ENCODE measurements around the gene DNAJC5.
A peak's percentile ranks its signal among the peaks of the same experiment; 100 is the strongest.
"Not testable (repeated sequence)": the region's sequence is repeated elsewhere in the genome, so short reads cannot be mapped to it uniquely, and the experiment has no call there.

Gene DNAJC5

DNA sequence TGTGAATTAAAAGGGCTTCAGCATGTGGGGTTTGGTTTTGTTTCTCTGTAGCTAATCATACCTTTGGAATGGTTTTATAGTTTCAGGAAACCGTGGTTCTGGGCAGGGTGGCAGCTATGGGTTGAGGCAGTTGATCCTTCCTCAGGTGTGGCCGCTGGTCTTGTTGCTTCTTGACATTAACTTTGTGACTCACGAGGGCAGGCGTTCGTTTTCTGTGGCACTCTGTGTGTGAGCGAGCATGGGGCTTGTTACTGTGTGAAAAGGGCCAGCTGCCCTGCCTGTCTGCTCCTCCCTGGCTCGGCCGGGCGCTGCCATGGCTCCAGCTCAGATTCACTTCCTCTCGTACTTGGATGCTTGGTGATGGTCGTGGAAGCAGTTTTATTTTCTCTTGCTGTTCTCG is 16.2 kb downstream of the DNAJC5 start:
- no peak for DNase-seq
- Histone ChIP-seq H3K4me3 (ENCODE audit: low read depth, low read length) (no peak overlapping the region), H4K91ac (ENCODE audit: low read depth, low read length) (no peak overlapping the region), H3K27me3 (ENCODE audit: insufficient read depth, low read length) (no peaks in the 10 kb centered on the region), H3K4ac (ENCODE audit: low read depth, low read length) (peak overlapping the region; percentile 77), H2BK12ac (ENCODE audit: low read length) (no peak overlapping the region), H3K9ac (ENCODE audit: low read length) (no peak overlapping the region), H3K23ac (ENCODE audit: low read length) (no peak overlapping the region), H2AFZ (ENCODE audit: insufficient read depth, low read length, poor library complexity) (no peak overlapping the region), H3K14ac (ENCODE audit: low read length) (no peak overlapping the region), H2BK120ac (ENCODE audit: insufficient read depth, low read length, poor library complexity) (no peak overlapping the region), H3K79me2 (ENCODE audit: control insufficient read depth, insufficient read depth, low read length, poor library complexity) (peaks cover 18% of the 10 kb centered on the region), H3K18ac (ENCODE audit: low read length) (no peak overlapping the region), H3K36me3 (ENCODE audit: control insufficient read depth in 1 of 2, insufficient read depth in 2 of 2, low read length in 2 of 2) (peaks cover 5 to 7% of the 10 kb centered on the region in 2 experiments), H4K8ac (ENCODE audit: low read depth, low read length) (no peak overlapping the region), H2AK5ac (ENCODE audit: low read length) (no peak overlapping the region), H2BK5ac (ENCODE audit: low read depth, low read length, poor library complexity) (no peak overlapping the region), H3K4me1 (ENCODE audit: control insufficient read depth in 1 of 2, insufficient read depth in 2 of 2, low read length in 2 of 2) (peaks cover 5% of the 10 kb centered on the region in 2 experiments), H3K79me1 (ENCODE audit: low read length) (no peaks in the 10 kb centered on the region), H3K4me2 (ENCODE audit: low read length) (no peak overlapping the region), H3K27ac (ENCODE audit: low read depth, low read length) (no peak overlapping the region), H3K9me3 (ENCODE audit: insufficient read depth, low read depth, low read length) (peaks cover 4% of the 10 kb centered on the region), H4K12ac (ENCODE audit: low read depth, low read length) (no peak overlapping the region)
- no CpG with 5 or more reads among the region's 12 CpGs for WGBS (ENCODE audit: extremely low coverage, insufficient coverage, insufficient read length)

DNA sequence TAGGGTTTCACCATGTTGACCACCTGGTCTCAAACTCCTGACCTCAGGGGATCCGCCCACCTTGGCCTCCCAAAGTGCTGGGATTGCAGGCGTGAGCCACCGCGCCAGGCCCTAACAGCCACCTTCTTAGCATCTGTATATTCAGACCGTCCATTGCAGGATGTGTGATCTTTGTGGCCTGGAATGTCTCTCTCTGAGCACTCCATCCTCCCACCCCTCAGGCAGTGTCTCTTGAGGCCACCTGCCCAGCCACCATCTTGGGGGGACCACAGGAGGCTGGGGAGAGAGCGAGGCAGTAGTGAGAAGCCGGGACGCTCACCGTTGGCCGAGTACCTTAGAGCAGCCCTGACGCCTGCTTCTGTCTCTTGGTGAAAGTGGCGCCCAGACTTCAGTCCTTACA is 18.8 kb downstream of the DNAJC5 start:
- WGBS (ENCODE audit: extremely low coverage, insufficient coverage, insufficient read length) = no CpG with 5 or more reads among the region's 12 CpGs
- no peak overlapping the region for H3K9ac ChIP-seq (ENCODE audit: low read length)
- H2BK5ac ChIP-seq (ENCODE audit: low read depth, low read length, poor library complexity) = peak overlapping the region; percentile 43
- no peak overlapping the region for H3K18ac ChIP-seq (ENCODE audit: low read length)
- no peak overlapping the region for H4K12ac ChIP-seq (ENCODE audit: low read depth, low read length)
- H2BK12ac ChIP-seq (ENCODE audit: low read length) = no peak overlapping the region
- no peak overlapping the region for H3K4me3 ChIP-seq (ENCODE audit: low read depth, low read length)
- H3K9me3 ChIP-seq (ENCODE audit: insufficient read depth, low read depth, low read length) = peaks cover 6% of the 10 kb centered on the region
- H2BK120ac ChIP-seq (ENCODE audit: insufficient read depth, low read length, poor library complexity) = no peak overlapping the region
- H3K27ac ChIP-seq (ENCODE audit: low read depth, low read length) = no peak overlapping the region
- H4K8ac ChIP-seq (ENCODE audit: low read depth, low read length) = no peak overlapping the region
- peak overlapping the region; percentile 83 for H3K4ac ChIP-seq (ENCODE audit: low read depth, low read length)
- peaks cover 5% of the 10 kb centered on the region in 2 experiments for H3K4me1 ChIP-seq (ENCODE audit: control insufficient read depth in 1 of 2, insufficient read depth in 2 of 2, low read length in 2 of 2)
- no peaks in the 10 kb centered on the region for H3K27me3 ChIP-seq (ENCODE audit: insufficient read depth, low read length)
- DNase-seq = peak; percentile 55 to 60
- H3K14ac ChIP-seq (ENCODE audit: low read length) = no peak overlapping the region
- peaks cover 10 to 14% of the 10 kb centered on the region in 2 experiments for H3K36me3 ChIP-seq (ENCODE audit: control insufficient read depth in 1 of 2, insufficient read depth in 2 of 2, low read length in 2 of 2)
- H4K91ac ChIP-seq (ENCODE audit: low read depth, low read length) = no peak overlapping the region
- no peak overlapping the region for H2AK5ac ChIP-seq (ENCODE audit: low read length)
- no peak overlapping the region for H3K4me2 ChIP-seq (ENCODE audit: low read length)
- H2AFZ ChIP-seq (ENCODE audit: insufficient read depth, low read length, poor library complexity) = no peak overlapping the region
- no peak overlapping the region for H3K23ac ChIP-seq (ENCODE audit: low read length)
- no peaks in the 10 kb centered on the region for H3K79me1 ChIP-seq (ENCODE audit: low read length)
- H3K79me2 ChIP-seq (ENCODE audit: control insufficient read depth, insufficient read depth, low read length, poor library complexity) = peaks cover 16% of the 10 kb centered on the region

- H3K4me1 ChIP-seq (ENCODE audit: control insufficient read depth in 1 of 2, insufficient read depth in 2 of 2, low read length in 2 of 2) = peaks cover 5% of the 10 kb centered on the region in 2 experiments
- H4K91ac ChIP-seq (ENCODE audit: low read depth, low read length) = no peak overlapping the region
- H2BK12ac ChIP-seq (ENCODE audit: low read length) = no peak overlapping the region
- WGBS (ENCODE audit: extremely low coverage, insufficient coverage, insufficient read length) = no CpG with 5 or more reads among the region's 6 CpGs
- H3K4me2 ChIP-seq (ENCODE audit: low read length) = no peak overlapping the region
- H2AK5ac ChIP-seq (ENCODE audit: low read length) = no peak overlapping the region
- no peak overlapping the region for H3K23ac ChIP-seq (ENCODE audit: low read length)
- H2AFZ ChIP-seq (ENCODE audit: insufficient read depth, low read length, poor library complexity) = no peak overlapping the region
- no peaks in the 10 kb centered on the region for H3K79me1 ChIP-seq (ENCODE audit: low read length)
- H3K18ac ChIP-seq (ENCODE audit: low read length) = peak overlapping the region; percentile 25
- no peak overlapping the region for H3K14ac ChIP-seq (ENCODE audit: low read length)
- no peak overlapping the region for H3K4ac ChIP-seq (ENCODE audit: low read depth, low read length)
- H2BK5ac ChIP-seq (ENCODE audit: low read depth, low read length, poor library complexity) = no peak overlapping the region
- H4K12ac ChIP-seq (ENCODE audit: low read depth, low read length) = no peak overlapping the region
- H4K8ac ChIP-seq (ENCODE audit: low read depth, low read length) = no peak overlapping the region
- no peak overlapping the region for H2BK120ac ChIP-seq (ENCODE audit: insufficient read depth, low read length, poor library complexity)
- no peak overlapping the region for H3K9ac ChIP-seq (ENCODE audit: low read length)
- peaks cover 17 to 24% of the 10 kb centered on the region in 2 experiments for H3K36me3 ChIP-seq (ENCODE audit: control insufficient read depth in 1 of 2, insufficient read depth in 2 of 2, low read length in 2 of 2)
- no peak overlapping the region for H3K4me3 ChIP-seq (ENCODE audit: low read depth, low read length)
- H3K27me3 ChIP-seq (ENCODE audit: insufficient read depth, low read length) = no peaks in the 10 kb centered on the region
- peaks cover 6% of the 10 kb centered on the region for H3K9me3 ChIP-seq (ENCODE audit: insufficient read depth, low read depth, low read length)
- peaks cover 13% of the 10 kb centered on the region for H3K79me2 ChIP-seq (ENCODE audit: control insufficient read depth, insufficient read depth, low read length, poor library complexity)
- no peak overlapping the region for H3K27ac ChIP-seq (ENCODE audit: low read depth, low read length)
- DNase-seq = no peak
These were observed 20.5 kb downstream of the DNAJC5 start for GRCh38 chr20:63915471-63915870.

GRCh38 chr20:63916371-63916939 is 21.5 kb downstream of the DNAJC5 start:
- not testable (repeated sequence) for H3K27ac ChIP-seq (ENCODE audit: low read depth, low read length)

More at GRCh38 chr20:63916371-63916939, 21.5 kb downstream of the DNAJC5 start:
- H3K79me1 ChIP-seq (ENCODE audit: low read length); H3K79me2 ChIP-seq (ENCODE audit: control insufficient read depth, insufficient read depth, low read length, poor library complexity); H3K27me3 ChIP-seq (ENCODE audit: insufficient read depth, low read length); H2BK12ac ChIP-seq (ENCODE audit: low read length); H3K18ac ChIP-seq (ENCODE audit: low read length); H3K9ac ChIP-seq (ENCODE audit: low read length); H4K91ac ChIP-seq (ENCODE audit: low read depth, low read length); H3K23ac ChIP-seq (ENCODE audit: low read length); H3K4ac ChIP-seq (ENCODE audit: low read depth, low read length); H3K4me2 ChIP-seq (ENCODE audit: low read length); H4K12ac ChIP-seq (ENCODE audit: low read depth, low read length); H3K9me3 ChIP-seq (ENCODE audit: insufficient read depth, low read depth, low read length); H2AFZ ChIP-seq (ENCODE audit: insufficient read depth, low read length, poor library complexity); H4K8ac ChIP-seq (ENCODE audit: low read depth, low read length); H3K4me1 ChIP-seq (ENCODE audit: control insufficient read depth in 1 of 2, insufficient read depth in 2 of 2, low read length in 2 of 2); H3K4me3 ChIP-seq (ENCODE audit: low read depth, low read length); H2AK5ac ChIP-seq (ENCODE audit: low read length); H3K14ac ChIP-seq (ENCODE audit: low read length); H2BK5ac ChIP-seq (ENCODE audit: low read depth, low read length, poor library complexity); H2BK120ac ChIP-seq (ENCODE audit: insufficient read depth, low read length, poor library complexity): not testable (repeated sequence)
- peak; percentile 87 to 96 for DNase-seq
- WGBS (ENCODE audit: extremely low coverage, insufficient coverage, insufficient read length) = no CpG with 5 or more reads among the region's 8 CpGs
- H3K36me3 ChIP-seq (ENCODE audit: control insufficient read depth in 1 of 2, insufficient read depth in 2 of 2, low read length in 2 of 2) = peaks cover 19 to 27% of the 10 kb centered on the region in 2 experiments
